Stimulated activated naive CD4-positive, alpha-beta T cell treated with Interleukin-2 at 50 U/mL for 16 hours (primary cell): ENCODE data around the gene GLYATL1B.
A peak's percentile ranks its signal among the peaks of the same experiment; 100 is the strongest.
"Not testable (repeated sequence)": the region's sequence is repeated elsewhere in the genome, so short reads cannot be mapped to it uniquely, and the experiment has no call there.

Experiments
- DNase-seq: peaks from one replicate; lab custom pipeline; 2025; lab: John Stamatoyannopoulos, UW

The GLYATL1B gene

GRCh38 chr11:59086007-59086406, at the start of gene GLYATL1B:
Gene GLYATL1B (plus strand): TSS chr11:59086307. CDS start chr11:59086307, 0 bp downstream.
- not testable (repeated sequence) for DNase-seq

GRCh38 chr11:59036542-59036941, 49.6 kb upstream of the GLYATL1B start:
- not testable (repeated sequence) for DNase-seq

GRCh38 chr11:59037434-59037833, 48.7 kb upstream of the GLYATL1B start:
- DNase-seq, result not testable (repeated sequence)

GRCh38 chr11:59040607-59041006, 45.5 kb upstream of the GLYATL1B start:
- no peak for DNase-seq

- not testable (repeated sequence) for DNase-seq
Measured at GRCh38 chr11:59051383-59051782, 34.7 kb upstream of the GLYATL1B start.

- not testable (repeated sequence) for DNase-seq
Measured at GRCh38 chr11:59052355-59052754, 33.8 kb upstream of the GLYATL1B start.

- peak; percentile 68 for DNase-seq
Measured at GRCh38 chr11:59053387-59053786, 32.7 kb upstream of the GLYATL1B start.

GRCh38 chr11:59058120-59059033, 27.7 kb upstream of the GLYATL1B start:
- DNase-seq, result peak; percentile 64

GRCh38 chr11:59060096-59060495, 26.0 kb upstream of the GLYATL1B start:
- not testable (repeated sequence) for DNase-seq

GRCh38 chr11:59062602-59063529, 23.2 kb upstream of the GLYATL1B start:
- no peak for DNase-seq

GRCh38 chr11:59063996-59064727, 21.9 kb upstream of the GLYATL1B start:
- DNase-seq, result not testable (repeated sequence)

- DNase-seq, result no peak
Measured at GRCh38 chr11:59069087-59069486, 17.0 kb upstream of the GLYATL1B start.

GRCh38 chr11:59076876-59077571, 9.1 kb upstream of the GLYATL1B start:
- DNase-seq, result no peak

GRCh38 chr11:59078435-59078834, 7.7 kb upstream of the GLYATL1B start:
- no peak for DNase-seq

- no peak for DNase-seq
Measured at GRCh38 chr11:59079086-59079485, 7.0 kb upstream of the GLYATL1B start.

GRCh38 chr11:59080421-59080820, 5.7 kb upstream of the GLYATL1B start:
- not testable (repeated sequence) for DNase-seq

- not testable (repeated sequence) for DNase-seq
Measured at GRCh38 chr11:59081430-59082020, 4.6 kb upstream of the GLYATL1B start.

- no peak for DNase-seq
Measured at GRCh38 chr11:59088162-59088561, 2.1 kb downstream of the GLYATL1B start.

- not testable (repeated sequence) for DNase-seq
Measured at GRCh38 chr11:59093576-59093975, 7.5 kb downstream of the GLYATL1B start.

GRCh38 chr11:59095225-59095624, 9.1 kb downstream of the GLYATL1B start:
- not testable (repeated sequence) for DNase-seq
